ENCODE measurements around the gene RRP7A.
"Not testable (repeated sequence)": the region's sequence is repeated elsewhere in the genome, so short reads cannot be mapped to it uniquely, and the experiment has no call there.

Gene RRP7A

DNA sequence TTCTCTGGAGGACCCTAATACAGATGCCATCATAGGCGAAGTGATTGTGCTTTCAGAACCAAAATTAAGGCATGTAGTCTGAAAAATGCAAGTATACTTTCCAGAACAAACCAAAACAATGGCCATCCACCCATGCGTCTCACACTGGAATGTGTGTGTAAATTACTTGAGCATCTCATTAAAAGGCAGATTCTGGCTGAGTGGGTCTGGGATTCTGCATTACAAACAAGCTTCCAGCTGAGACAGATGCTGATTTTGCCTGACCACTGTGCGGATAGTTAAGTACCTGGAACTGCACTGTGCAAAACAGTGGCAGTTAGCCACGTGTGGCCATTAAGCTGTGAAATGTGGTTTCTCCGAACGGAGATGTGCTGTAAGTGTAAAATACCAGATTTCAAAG, 26.2 kb downstream of the RRP7A start:
- no peak for DNase-seq

DNA sequence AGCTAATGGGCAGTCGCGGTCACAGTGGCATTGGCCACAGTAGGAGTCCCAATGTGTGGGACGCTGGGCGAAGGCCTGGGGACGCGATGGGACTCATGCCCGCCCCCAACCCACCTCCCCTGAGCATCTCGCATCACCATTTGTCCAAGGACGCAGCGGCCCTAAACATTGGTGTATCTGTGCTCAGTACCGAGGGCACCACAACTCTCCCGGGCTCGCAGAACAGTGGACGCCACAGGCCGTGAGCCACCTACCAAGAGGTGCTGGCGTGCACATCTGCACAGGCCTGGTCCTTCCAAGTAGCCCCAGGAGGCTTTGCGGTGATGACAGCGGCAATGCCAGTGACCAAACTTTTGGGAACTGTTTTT, 27.3 kb downstream of the RRP7A start:
- no peak for DNase-seq

- no peak for DNase-seq
These were observed 29.3 kb downstream of the RRP7A start for GRCh38 chr22:42490243-42490832.

GRCh38 chr22:42489000-42489399, 30.6 kb downstream of the RRP7A start:
- DNase-seq, result no peak

DNA sequence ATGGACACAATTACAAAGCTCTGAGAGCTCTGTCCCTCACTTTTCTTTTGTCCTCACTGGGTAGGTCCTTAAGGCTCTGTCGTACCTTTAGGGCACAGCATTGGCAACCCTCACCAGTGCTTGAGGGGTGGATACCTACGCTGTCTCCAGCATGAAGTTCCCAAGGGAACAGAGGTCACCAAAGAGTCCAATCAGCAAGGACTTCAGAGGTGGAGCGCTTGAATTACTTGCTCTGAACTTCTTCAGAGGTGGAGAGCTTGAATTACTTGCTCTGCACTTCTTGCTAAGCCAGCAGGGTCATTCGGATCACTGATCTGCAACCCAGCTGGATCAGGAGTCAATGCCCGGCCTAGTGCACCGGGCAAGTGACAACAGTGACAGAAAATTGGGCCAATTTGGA, 35.1 kb downstream of the RRP7A start:
- DNase-seq, result no peak

DNA sequence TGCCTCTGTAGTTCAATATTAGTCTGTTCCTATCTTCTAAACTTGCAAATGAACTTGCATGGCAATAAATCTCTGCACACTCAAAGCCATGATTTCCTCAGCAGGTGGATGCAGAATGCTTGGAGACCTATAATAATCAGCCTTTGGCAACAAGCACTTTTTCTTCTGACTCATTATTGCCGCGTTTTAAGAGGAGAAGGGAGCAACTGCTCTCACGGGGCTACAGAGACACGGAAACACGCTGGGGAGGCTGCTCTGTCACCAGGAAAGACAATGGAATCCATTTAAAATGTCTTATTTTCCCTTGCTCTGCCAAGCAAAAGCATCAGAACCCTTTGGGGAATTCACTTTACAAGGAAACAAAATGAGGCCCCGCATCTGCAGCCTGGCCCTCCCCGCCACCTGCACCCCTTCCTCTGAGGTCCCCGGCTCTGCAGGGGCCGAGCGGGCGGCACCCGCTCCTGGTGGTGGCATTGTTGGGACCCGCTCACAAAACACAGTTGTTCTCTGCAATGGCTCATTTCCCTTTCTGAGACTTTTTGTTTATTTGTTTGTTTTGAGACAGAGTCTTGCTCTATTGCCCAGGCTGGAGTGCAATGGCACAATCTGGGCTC, 35.9 kb downstream of the RRP7A start:
- DNase-seq, result not testable (repeated sequence)

- DNase-seq, result no peak
These were observed 44.5 kb downstream of the RRP7A start for GRCh38 chr22:42475122-42475521.

DNA sequence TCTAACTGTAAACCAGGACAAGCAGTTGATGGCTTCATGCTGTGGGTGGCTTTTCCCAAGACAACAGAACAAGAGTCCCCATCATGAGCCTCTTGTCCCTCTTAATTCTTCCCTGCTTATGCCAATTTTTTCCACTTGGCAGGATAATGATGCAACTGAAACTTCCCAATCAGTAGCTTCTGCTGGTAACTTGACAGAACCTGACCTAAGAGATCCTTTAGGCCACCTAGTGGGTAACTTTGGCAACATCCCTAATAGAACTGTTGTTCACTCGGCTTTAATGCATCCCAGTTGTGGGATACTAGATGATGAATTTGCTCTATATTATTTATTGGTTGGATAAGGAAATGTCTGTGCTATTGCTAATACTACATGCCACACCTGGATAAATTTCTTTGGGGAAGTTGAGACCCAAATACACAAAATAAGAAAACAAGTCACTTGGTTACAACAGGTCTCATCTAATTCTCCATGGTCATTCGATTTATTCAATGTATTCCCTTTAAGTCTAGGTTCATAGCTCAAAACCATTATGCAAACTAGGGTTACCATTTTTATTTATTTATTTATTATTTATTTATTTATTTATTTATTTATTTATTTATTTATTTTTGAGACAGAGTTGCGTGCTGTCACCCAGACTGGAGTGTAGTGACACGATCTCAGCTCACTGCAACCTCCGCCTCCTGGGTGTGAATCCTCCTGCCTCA, 46.0 kb downstream of the RRP7A start:
- no peak for DNase-seq

DNA sequence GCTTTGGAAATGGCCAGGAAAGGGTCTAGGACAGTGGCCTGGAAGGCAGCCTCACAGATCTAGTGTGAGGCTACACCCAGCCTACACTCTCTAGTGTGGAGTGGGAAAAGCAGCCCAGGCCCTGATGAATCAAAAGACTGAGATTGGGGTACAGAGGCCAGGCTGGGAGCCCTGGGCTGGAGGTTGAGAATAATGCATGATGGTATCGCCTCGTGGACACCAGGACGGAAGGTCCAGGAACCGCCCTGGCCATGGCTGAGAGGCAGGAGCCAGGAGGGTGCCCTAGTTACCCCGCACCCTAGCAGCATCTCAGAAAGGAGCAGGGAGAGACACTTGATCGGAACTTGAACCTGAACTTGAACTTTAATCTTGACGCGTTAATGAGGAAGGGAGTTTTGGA, 46.9 kb downstream of the RRP7A start:
- no peak for DNase-seq

GRCh38 chr22:42471441-42471840, 48.2 kb downstream of the RRP7A start:
- no peak for DNase-seq

DNA sequence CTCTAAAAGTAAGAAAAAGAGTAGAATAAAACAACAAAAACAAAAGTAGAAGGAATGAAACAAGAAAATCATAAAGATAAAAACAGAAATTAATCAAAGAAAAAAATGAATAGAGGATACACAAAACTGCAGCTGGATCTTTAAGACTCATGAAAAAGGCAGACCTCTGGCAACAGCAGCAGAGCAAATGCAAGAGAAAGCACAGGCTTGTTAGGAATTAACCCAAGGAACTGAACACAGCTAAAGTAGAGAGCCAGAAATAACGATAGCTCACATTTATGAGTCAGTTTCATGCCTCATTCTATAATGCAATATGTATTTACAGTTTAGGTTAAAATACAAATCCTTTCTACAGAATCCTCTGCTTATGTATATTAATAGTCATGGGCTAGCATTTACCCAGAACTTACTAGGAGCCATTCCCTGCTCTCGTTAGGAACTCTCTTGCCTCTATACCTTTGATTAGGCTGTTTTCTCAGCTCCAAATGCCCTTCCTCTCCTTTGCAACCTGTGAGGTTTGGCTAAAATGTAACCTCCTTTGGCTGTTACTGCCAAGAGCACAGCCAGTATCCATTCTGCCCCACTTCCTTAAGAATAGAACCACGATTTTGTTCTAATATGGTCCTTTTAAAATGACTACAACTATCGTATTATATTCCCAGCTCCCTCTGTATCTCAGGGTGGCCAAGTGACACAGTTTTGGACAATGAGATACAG, 49.1 kb downstream of the RRP7A start:
- DNase-seq, result no peak

- DNase-seq, result no peak
These were observed 50.8 kb downstream of the RRP7A start for GRCh38 chr22:42468841-42469240.

DNA sequence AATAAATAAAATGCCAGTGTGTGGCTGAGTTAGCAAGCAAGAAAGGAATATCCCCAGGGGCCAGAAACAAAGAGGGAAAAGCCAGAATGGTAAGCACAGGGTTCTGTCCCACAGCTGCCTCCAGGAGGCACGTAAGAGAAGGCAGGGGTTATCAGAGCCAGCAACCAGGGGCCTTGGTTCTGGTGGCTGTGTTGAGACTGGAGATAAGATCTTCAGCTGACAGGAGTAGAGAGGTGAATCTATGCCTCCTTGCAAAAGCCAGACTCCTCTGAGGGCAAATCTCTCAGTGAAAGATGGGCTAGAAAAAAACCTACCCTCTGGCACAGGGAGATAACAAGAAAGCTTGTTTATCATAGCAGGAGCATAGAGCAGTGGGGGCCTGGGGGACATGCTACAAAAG, 57.6 kb downstream of the RRP7A start:
- DNase-seq, result no peak

DNA sequence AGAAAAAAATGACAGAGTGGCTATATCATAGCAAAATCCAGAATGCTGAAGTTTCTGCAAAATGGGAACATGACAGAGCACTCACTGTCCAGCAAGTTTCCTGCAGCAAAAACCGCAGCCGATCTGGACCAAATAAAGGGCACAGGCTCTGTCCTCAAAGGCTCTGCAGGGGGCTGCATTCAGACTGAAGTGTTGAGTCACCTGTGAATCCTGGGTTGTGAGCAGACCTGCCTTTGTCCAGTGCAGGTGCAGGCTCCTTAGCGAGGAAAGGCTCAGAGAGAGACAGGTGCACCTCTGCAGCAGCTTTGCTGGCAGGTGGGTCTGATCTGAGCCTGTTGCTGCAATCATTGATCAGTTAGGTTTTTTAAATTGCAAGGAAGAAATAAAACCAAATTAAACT, 58.1 kb downstream of the RRP7A start:
- no peak for DNase-seq

Measured in NCI-H526 treated with DMSO at 0.1 percent for 48 hours (cell line).